Measurements from ENCODE around the gene RCAN1.

- no peak for TF ChIP-seq CTCF (IDR thresholded peaks at IDR 0.05)
- no peak for TF ChIP-seq POLR2A (IDR thresholded peaks at IDR 0.05)
- TF ChIP-seq EP300 (IDR thresholded peaks at IDR 0.05), result no peak
Observed at GRCh38 chr21:34640858-34641257, 25.9 kb upstream of the RCAN1 start.
